ENCODE results near the gene GNB3.

DNA sequence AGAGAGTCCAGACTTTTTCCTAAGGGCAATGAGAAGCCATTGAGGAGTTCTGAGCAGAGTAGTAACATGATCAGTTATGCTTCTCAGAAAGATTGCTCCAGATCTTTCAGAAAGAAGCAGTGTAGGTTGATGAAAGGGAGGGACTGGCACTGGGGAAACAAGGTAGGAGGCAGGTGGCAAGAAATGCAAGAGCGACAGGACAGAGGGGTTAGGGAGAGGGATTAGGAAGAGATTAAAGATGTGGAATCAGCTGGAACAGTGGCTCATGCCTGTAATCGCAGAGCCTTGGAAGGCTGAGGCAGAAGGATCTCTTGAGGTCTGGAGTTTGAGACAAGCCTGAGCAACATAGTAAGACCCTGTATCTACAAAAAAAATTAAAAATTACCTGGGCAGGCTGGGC, 7.0 kb downstream of the GNB3 start:
- TF ChIP-seq EP300 (IDR thresholded peaks at IDR 0.05), result no peak
- TF ChIP-seq, protein P1, sequence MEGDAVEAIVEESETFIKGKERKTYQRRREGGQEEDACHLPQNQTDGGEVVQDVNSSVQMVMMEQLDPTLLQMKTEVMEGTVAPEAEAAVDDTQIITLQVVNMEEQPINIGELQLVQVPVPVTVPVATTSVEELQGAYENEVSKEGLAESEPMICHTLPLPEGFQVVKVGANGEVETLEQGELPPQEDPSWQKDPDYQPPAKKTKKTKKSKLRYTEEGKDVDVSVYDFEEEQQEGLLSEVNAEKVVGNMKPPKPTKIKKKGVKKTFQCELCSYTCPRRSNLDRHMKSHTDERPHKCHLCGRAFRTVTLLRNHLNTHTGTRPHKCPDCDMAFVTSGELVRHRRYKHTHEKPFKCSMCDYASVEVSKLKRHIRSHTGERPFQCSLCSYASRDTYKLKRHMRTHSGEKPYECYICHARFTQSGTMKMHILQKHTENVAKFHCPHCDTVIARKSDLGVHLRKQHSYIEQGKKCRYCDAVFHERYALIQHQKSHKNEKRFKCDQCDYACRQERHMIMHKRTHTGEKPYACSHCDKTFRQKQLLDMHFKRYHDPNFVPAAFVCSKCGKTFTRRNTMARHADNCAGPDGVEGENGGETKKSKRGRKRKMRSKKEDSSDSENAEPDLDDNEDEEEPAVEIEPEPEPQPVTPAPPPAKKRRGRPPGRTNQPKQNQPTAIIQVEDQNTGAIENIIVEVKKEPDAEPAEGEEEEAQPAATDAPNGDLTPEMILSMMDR (IDR thresholded peaks at IDR 0.05), result no peak

Measured in gastroesophageal sphincter (tissue), 3 donors.